Stimulated activated CD4-positive, alpha-beta T cell treated with anti-CD3 and anti-CD28 coated beads, Interleukin-1b, Interleukin-23, amount 100 ng/mL, for 1 hour (primary cell): ENCODE data around the gene GAK.
"Not testable (repeated sequence)": the region's sequence is repeated elsewhere in the genome, so short reads cannot be mapped to it uniquely, and the experiment has no call there.

Experiments used
- DNase-seq, 2 donors: peaks; one replicate each; pipeline ENCODE4 v3.0.0-alpha.2; 2020; ENCODE audit warnings: low read depth in 2 of 2

Gene GAK

GRCh38 chr4:952881-953573 is 20.9 kb upstream of the GAK start:
- no peak for DNase-seq

GRCh38 chr4:951594-952468 is 19.7 kb upstream of the GAK start:
- no peak for DNase-seq

- DNase-seq, result no peak
These were observed 19.1 kb upstream of the GAK start for GRCh38 chr4:951186-951585.

- no peak for DNase-seq
These were observed 18.3 kb upstream of the GAK start for GRCh38 chr4:950136-951020.

- no peak for DNase-seq
These were observed 17.5 kb upstream of the GAK start for GRCh38 chr4:949656-950055.

- no peak for DNase-seq
These were observed 16.8 kb upstream of the GAK start for GRCh38 chr4:948936-949300.

- DNase-seq, result no peak
These were observed 16.2 kb upstream of the GAK start for GRCh38 chr4:948101-948935.

GRCh38 chr4:947491-947971 is 15.4 kb upstream of the GAK start:
- DNase-seq, result no peak

- DNase-seq, result no peak
These were observed 14.7 kb upstream of the GAK start for GRCh38 chr4:946517-947471.

- no peak for DNase-seq
These were observed 14.0 kb upstream of the GAK start for GRCh38 chr4:946103-946450.

GRCh38 chr4:945274-946102 is 13.4 kb upstream of the GAK start:
- no peak for DNase-seq

GRCh38 chr4:939508-939907 is 7.4 kb upstream of the GAK start:
- DNase-seq, result not testable (repeated sequence)

- DNase-seq, result no peak
These were observed 576 bp upstream of the GAK start for GRCh38 chr4:932713-933070.

GRCh38 chr4:931194-931959 is 739 bp downstream of the GAK start:
- DNase-seq, result no peak

GRCh38 chr4:930827-931193 is 1.3 kb downstream of the GAK start:
- DNase-seq, result no peak

GRCh38 chr4:930028-930551 is 2.0 kb downstream of the GAK start:
- no peak for DNase-seq

GRCh38 chr4:929096-929765 is 2.9 kb downstream of the GAK start:
- no peak for DNase-seq

- DNase-seq, result not testable (repeated sequence)
These were observed 4.5 kb downstream of the GAK start for GRCh38 chr4:927566-927965.
